NOMO-1 (cell line): ENCODE results near the gene PTPRN2.
"Not testable (repeated sequence)": the region's sequence is repeated elsewhere in the genome, so short reads cannot be mapped to it uniquely, and the experiment has no call there.

ENCODE experiments used
- DNase-seq, 2 experiments: peaks; one replicate each; lab custom pipeline; 2025; ENCODE audit not compliant: unreplicated experiment in 2 of 2; lab: John Stamatoyannopoulos, UW

Gene PTPRN2

DNA sequence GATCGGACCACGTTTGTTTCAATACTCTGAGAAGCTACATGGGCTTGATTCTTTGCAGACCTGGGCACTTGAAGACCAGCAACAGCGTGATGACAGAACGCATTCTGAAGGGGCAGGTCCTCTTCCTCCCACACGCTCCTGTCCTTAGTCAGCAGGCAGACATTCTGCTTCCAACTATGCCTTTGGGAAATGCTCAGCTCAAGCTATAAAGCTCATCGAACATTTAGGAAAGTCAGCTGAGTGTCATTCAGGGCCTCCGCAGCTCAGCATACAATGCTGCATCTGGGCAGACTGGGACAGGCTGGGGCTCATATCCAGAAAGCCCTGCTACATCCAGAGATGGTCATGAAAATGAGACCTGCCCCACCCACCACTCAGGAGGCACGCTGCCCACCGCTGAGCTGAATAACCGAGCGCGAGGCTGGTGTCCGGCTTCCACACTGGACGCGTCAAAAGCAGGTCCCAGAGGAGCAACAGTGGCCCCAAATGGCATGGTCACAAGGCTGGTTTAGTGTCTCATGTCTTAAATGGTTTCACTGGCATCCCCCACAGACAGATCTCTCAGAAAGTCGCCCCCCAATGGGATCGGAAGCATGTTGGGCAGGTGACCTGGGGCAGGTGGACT is 976.8 kb downstream of the PTPRN2 start:
- DNase-seq, result no peak

GRCh38 chr7:157609932-157610640 is 977.5 kb downstream of the PTPRN2 start:
- DNase-seq, result no peak

GRCh38 chr7:157609516-157609915 is 978.1 kb downstream of the PTPRN2 start:
- no peak for DNase-seq

GRCh38 chr7:157607218-157607617 is 980.4 kb downstream of the PTPRN2 start:
- DNase-seq, result no peak

GRCh38 chr7:157606140-157606539 is 981.5 kb downstream of the PTPRN2 start:
- DNase-seq, result no peak

- DNase-seq, result no peak
Measured at GRCh38 chr7:157605638-157606037, 982.0 kb downstream of the PTPRN2 start.

- no peak for DNase-seq
Measured at GRCh38 chr7:157604661-157605381, 982.8 kb downstream of the PTPRN2 start.

GRCh38 chr7:157603716-157604115 is 983.9 kb downstream of the PTPRN2 start:
- no peak for DNase-seq

GRCh38 chr7:157603005-157603404 is 984.6 kb downstream of the PTPRN2 start:
- DNase-seq, result no peak

DNA sequence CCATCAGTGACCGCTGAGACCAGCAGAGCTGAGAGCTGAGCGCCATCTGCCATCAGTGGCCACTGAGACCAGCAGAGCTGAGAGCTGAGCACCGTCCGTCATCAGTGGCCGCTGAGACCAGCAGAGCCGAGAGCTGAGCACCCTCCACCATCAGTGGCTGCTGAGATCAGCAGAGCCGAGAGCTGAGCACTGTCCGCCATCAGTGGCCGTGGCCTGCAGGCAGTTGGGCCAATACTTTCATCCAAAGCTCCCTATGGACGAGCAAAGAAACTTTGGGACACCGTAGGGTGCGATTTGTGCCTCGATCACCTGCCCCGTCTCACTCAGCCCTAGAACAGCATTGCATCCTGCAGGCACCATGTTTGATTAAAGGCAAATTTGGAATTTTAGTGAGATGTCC is 985.0 kb downstream of the PTPRN2 start:
- no peak for DNase-seq

DNA sequence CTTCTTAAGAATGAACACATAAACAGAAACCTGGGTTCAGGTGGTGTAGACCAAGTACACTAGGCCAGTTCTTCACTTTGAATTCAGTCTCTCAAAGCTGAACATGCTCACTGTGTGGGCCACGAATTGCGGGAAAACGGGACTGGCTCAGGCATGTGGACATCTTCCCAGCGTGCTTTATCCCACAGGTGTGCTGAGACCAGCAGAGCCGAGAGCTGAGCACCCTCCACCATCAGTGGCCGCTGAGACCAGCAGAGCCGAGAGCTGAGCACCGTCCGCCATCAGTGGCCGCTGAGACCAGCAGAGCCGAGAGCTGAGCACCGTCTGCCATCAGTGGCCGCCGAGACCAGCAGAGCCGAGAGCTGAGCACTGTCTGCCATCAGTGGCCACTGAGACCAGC is 985.5 kb downstream of the PTPRN2 start:
- no peak for DNase-seq

GRCh38 chr7:157601530-157601929 is 986.1 kb downstream of the PTPRN2 start:
- DNase-seq, result no peak

DNA sequence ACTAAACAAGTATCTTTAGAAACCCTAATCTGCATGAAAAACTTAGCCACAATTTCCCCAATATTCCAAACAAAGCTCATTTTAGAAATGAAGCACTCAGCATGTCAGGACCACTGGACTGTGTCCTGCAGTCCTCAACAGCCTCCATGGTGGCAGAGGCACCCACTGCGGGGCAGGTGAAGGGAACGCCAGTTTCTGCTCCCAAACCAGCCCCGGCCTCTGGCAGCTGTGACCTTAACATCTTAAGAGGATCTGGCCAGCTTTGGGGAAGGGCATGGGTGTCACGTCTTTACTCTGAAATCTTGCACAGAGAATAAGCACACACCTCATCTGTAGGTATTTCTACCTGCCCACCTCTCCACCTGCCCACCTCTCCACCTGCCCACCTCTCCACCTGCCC is 988.1 kb downstream of the PTPRN2 start:
- DNase-seq, result no peak

GRCh38 chr7:157597562-157597961 is 990.1 kb downstream of the PTPRN2 start:
- no peak for DNase-seq

GRCh38 chr7:157596881-157597280 is 990.7 kb downstream of the PTPRN2 start:
- DNase-seq, result no peak

DNA sequence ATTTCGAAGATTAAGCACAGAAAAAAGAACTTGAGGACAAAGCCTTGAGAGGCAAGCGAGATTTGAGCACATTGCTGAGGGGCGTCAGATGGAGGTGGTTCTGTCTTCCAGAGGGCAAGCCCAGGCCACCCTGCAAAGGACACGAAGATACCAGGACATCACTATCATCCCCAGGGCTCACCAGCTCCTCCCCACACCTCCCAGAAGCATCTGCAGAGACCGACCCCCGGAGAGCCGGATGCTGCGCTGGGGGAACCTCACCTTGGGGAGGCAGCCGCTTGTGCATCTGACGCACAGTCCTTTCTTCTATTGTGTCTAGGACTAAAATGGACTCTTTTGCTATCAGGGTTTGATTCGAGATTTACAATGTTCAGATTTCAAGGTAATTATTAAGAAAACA is 991.2 kb downstream of the PTPRN2 start:
- no peak for DNase-seq

DNA sequence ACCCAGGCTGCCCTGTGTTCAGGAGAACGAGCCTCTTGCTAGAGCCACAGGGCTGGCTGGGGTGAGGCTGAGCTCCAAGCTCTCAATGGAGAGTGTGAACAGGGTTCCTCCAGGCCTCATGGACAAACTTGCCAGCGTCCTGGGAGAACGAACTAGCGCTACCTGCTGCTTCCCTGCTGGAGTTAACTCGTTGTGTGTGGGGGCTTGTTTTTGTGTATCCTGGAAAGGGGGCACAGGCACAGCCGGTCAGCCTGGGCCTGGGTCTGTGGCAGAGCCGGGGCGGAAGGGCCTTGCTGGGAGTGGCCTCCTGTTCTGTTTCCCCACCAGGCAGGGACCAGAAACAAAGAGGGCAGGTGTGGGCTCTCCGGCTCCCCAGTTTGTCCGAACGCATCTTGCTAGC is 991.6 kb downstream of the PTPRN2 start:
- DNase-seq, result no peak

DNA sequence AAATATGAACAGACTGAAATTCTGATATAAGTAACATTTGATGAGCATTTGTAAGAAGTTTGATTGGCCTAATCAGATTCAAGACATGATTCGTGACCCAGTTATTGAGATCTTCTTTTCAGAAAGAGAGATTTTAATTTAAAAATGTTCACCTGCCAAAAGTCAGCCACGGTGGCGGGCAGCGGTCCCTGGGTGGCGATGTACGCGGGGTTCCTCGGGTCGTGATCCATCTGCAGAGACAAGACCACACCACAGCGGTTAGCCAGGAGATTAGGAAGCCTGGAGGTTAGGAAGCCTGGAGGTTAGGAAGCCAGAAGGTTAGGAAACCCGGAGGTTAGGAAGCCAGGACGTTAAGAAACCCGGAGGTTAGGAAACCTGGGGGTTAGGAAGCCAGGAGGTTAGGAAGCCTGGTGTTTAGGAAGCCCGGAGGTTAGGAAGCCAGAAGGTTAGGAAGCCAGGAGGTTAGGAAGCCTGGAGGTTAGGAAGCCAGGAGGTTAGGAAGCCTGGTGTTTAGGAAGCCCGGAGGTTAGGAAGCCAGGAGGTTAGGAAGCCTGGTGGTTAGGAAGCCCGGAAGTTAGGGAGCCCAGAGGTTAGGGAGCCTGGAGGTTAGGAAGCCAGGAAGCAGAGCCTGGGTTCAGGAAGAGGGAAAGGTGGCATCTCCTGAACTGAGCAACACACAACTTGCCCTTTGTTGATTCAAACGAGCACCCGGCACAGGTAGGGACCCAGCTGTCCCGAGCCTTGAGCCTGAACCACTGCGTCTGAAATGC is 992.4 kb downstream of the PTPRN2 start:
- no peak for DNase-seq

DNA sequence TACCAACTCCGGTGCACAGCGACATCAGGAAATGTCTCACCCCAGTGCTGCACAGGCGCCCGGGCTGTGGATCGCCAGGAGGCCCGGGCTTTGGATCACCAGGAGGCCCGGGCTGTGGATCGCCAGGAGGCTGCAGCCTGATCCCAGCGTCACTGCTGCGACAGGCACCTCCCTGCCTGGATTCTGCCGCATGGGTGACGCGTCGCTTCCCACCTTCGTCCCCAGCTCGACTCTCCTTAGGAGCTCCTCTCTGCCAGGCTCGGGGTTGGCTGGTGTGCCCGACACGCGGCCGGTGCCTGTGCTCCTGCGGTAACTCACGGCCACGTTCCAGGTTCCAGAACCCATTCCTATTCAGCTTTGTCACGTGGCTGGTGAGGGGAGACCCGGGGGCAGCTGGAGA is 993.3 kb downstream of the PTPRN2 start:
- no peak for DNase-seq

- no peak for DNase-seq
Measured at GRCh38 chr7:157593541-157593940, 994.1 kb downstream of the PTPRN2 start.

GRCh38 chr7:157592636-157593320 is 994.8 kb downstream of the PTPRN2 start:
- not testable (repeated sequence) for DNase-seq
